H1 (cell line): ENCODE measurements around the gene EXOG. TPM values are rescaled to one million over a fixed set of nuclear protein-coding genes. Genes with fewer than 3 reads are reported as not detected.

ENCODE experiments used
- CHD2 ChIP-seq: IDR thresholded peaks from 2 replicates; pipeline ENCODE4 v1.6.1; 2012; ENCODE audit warnings: low read length, improper control_type of control experiment
- CTBP2 ChIP-seq: IDR thresholded peaks from 2 replicates; pipeline ENCODE4 v1.7.0; 2011; ENCODE audit warnings: borderline replicate concordance, mild to moderate bottlenecking, moderate library complexity, mixed read lengths, low read length; ENCODE audit not compliant: insufficient read depth, insufficient read length
- HDAC2 ChIP-seq, 2 experiments: fragments of 300-600 bp in 1 of 2; sonication (generic) in 1 of 2; IDR thresholded peaks; 2 replicates each; pipeline ENCODE4 v1.6.1; 2011 to 2012; ENCODE audit warnings: low read depth in 2 of 2, low read length in 2 of 2, mild to moderate bottlenecking in 2 of 2, moderate library complexity in 2 of 2, borderline replicate concordance in 1 of 2, inconsistent platforms in 1 of 2
- POLR2A ChIP-seq, 2 experiments: IDR thresholded peaks; 1 replicate in 1 of 2; 2 replicates in 1 of 2; pipeline ENCODE4 v1.6.1; 2011; ENCODE audit warnings: low read depth in 2 of 2, low read length in 2 of 2, mild to moderate bottlenecking in 2 of 2; ENCODE audit errors: control extremely low read depth in 1 of 2
- TCF12 ChIP-seq: IDR thresholded peaks from 2 replicates; pipeline ENCODE4 v1.6.1; 2011; ENCODE audit warnings: low read depth, mild to moderate bottlenecking, low read length
- TEAD4 ChIP-seq: IDR thresholded peaks from 2 replicates; pipeline ENCODE4 v1.6.1; 2012; ENCODE audit warnings: low read depth, low read length, inconsistent platforms, mixed read lengths
- polyA plus RNA-seq, 7 experiments: library from polyadenylated mRNA; depleted of rRNA in 3 of 7; stranded (reverse) in 5 of 7; unstranded in 2 of 7; fragments of >200 nt in 5 of 7; fragments of 200-250 nt in 2 of 7; gene quantifications; 1 replicate in 5 of 7; 2 replicates in 1 of 7; 4 replicates in 1 of 7; pipeline versions ENCODE4 v1.2.1 to v1.2.3, GENCODE V29; 2011 to 2013; ENCODE audit warnings: missing spikeins in 2 of 7, mixed read lengths in 2 of 7
- total RNA-seq: library from RNA; stranded (reverse); fragmentation: NEBNext Ultra II Directional; extraction: Animal tissue kit (Norgen Biotek cat#: 25700); gene quantifications from 2 replicates; pipeline ENCODE4 v1.2.1, GENCODE V29; 2021
- TF ChIP-seq, protein P1 (sequence below): IDR thresholded peaks from 2 replicates; pipeline ENCODE4 v1.6.1; 2011; ENCODE audit warnings: low read length, improper control_type of control experiment
- TF ChIP-seq, protein P2 (sequence below), 3 experiments: IDR thresholded peaks; 1 replicate in 2 of 3; 2 replicates in 1 of 3; pipeline versions ENCODE4 v1.5.1 to v1.6.1; 2011; ENCODE audit warnings: low read length in 3 of 3, mild to moderate bottlenecking in 3 of 3, inconsistent platforms in 2 of 3, low read depth in 1 of 3, moderate library complexity in 1 of 3; ENCODE audit not compliant: insufficient read depth in 1 of 3; ENCODE audit errors: control extremely low read depth in 1 of 3

Gene EXOG
- total and polyA plus RNA-seq, 2 of the 8 experiments (the other 6 are each of a cell fraction or from before 2014, with no cell fraction given), result 7.2 to 12.9 TPM

DNA sequence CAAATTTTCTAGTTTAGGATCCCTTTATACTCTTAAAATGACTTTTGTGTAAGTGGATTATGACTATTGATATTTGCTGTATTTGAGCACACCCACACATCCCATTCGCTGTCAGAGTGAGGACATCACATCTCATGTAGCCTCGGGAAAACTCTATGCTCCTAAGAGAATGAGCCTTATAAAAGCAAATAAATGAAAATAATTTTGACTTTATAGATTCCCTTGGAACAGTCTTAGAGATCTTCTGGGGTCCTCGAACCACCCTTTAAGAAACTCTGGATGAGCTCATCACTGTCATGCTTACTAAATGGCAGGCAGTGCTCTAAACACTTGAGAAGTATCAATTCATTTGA is 16.1 kb upstream of the EXOG start (continued):
- TF ChIP-seq, protein P1, sequence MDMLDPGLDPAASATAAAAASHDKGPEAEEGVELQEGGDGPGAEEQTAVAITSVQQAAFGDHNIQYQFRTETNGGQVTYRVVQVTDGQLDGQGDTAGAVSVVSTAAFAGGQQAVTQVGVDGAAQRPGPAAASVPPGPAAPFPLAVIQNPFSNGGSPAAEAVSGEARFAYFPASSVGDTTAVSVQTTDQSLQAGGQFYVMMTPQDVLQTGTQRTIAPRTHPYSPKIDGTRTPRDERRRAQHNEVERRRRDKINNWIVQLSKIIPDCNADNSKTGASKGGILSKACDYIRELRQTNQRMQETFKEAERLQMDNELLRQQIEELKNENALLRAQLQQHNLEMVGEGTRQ, result no peak
- no peak for TF ChIP-seq CTBP2
- no peak for TF ChIP-seq TCF12
- TF ChIP-seq, protein P2, sequence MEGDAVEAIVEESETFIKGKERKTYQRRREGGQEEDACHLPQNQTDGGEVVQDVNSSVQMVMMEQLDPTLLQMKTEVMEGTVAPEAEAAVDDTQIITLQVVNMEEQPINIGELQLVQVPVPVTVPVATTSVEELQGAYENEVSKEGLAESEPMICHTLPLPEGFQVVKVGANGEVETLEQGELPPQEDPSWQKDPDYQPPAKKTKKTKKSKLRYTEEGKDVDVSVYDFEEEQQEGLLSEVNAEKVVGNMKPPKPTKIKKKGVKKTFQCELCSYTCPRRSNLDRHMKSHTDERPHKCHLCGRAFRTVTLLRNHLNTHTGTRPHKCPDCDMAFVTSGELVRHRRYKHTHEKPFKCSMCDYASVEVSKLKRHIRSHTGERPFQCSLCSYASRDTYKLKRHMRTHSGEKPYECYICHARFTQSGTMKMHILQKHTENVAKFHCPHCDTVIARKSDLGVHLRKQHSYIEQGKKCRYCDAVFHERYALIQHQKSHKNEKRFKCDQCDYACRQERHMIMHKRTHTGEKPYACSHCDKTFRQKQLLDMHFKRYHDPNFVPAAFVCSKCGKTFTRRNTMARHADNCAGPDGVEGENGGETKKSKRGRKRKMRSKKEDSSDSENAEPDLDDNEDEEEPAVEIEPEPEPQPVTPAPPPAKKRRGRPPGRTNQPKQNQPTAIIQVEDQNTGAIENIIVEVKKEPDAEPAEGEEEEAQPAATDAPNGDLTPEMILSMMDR (IDR thresholded peaks at IDR 0.05; ENCODE audit: control extremely low read depth in 1 of 3, insufficient read depth in 1 of 3, low read depth in 1 of 3, low read length in 3 of 3), result no peak
- TF ChIP-seq POLR2A (IDR thresholded peaks at IDR 0.05; ENCODE audit: control extremely low read depth in 1 of 2, low read depth in 2 of 2, low read length in 2 of 2), result no peak
- no peak for TF ChIP-seq HDAC2 (IDR thresholded peaks at IDR 0.05; ENCODE audit: borderline replicate concordance in 1 of 2, low read depth in 2 of 2, low read length in 2 of 2)
- no peak for TF ChIP-seq TEAD4
- TF ChIP-seq CHD2, result no peak
